Hematopoietic multipotent progenitor cell treated with erythropoietin and hydrocortisone succinate and interleukin-3 and kit ligand, for 8 days (in vitro differentiated cells): ENCODE measurements around the gene RAB11A.

Experiments
- DNase-seq: peaks from one replicate; pipeline ENCODE4 v3.0.0-alpha.2; 2015

The RAB11A gene

DNA sequence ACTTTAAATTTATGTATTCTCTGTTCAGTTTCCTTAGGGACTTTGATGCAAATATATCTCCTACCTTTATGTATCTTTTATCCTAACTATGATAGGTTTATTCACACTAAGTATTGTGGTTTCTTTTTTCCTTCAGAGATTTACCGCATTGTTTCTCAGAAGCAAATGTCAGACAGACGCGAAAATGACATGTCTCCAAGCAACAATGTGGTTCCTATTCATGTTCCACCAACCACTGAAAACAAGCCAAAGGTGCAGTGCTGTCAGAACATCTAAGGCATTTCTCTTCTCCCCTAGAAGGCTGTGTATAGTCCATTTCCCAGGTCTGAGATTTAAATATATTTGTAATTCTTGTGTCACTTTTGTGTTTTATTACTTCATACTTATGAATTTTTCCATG is 18.3 kb downstream of the RAB11A start:
- DNase-seq, result no peak

DNA sequence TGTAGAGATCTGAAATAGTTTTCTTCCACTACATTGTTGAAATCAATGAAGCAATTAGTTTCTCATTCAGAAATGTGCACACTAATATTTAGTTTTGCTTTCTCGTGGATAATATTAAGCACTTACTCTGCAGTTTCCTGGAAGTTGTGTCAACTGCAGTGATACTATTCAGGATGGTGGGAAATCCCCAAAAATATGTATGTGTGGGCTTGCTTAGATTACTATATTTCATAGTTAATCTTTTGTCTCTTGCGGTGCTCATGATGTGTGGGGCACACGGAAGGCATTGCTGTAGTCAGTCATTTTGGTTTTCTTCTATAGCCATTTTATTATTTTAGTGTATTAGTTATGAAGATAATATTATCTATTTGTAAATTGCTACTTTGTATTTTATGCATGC is 19.7 kb downstream of the RAB11A start:
- DNase-seq, result no peak

DNA sequence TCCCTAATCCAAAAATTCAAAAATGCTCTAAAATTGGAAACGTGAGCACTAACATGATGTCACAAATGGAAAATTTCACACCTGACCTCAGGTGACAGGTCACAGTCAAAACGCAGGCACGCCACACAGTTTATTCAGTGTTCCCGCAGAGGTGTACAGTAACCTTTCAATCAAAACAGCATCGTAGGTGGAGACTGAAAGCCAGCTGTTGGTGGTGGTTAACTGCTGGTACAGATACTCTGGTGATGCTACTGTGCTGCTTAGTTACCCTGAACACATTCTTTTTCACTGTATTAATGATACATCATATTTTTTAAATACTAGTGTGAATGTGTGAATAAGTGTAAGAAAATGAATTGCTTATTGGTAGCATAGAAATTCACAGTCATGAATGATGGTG is 23.8 kb downstream of the RAB11A start:
- DNase-seq, result no peak

DNA sequence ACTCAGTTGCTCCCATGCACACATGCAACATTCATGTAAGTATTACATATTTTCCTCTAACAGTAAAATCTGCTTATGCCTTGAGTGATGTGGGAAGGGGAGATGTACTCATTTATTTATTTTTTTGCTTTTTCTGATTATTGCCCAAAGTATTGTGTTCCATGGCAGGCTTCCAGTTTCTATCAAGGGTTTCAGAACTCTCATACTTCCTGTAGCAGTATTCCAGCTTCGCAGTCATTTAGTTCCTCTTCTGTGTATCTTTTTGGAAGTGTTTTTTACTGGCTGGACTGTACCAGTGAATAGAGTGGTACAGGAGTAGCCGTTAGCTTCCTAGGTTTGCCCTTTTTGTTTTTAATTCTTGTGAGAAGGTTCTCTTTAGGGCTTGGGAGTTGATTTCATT is 26.9 kb downstream of the RAB11A start:
- DNase-seq, result no peak

DNA sequence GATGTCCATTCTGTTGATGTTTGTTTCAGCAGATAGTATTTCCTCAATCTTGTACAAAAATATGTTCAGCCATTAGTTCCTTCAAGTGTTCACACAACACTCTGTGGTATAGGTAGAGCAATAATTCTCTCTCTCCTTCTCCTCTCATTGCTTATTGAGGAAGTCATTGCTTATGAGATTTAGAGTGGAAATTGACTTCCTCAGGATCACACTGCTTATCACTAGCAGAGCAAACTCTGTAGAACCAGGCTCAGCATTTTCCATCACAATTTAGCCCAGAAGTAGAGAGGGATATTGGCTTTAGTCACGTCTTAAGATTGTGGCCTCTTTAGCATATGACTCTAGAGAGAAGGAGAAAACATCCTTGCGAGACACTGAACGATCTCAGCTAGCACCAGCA is 31.2 kb downstream of the RAB11A start:
- DNase-seq, result no peak

DNA sequence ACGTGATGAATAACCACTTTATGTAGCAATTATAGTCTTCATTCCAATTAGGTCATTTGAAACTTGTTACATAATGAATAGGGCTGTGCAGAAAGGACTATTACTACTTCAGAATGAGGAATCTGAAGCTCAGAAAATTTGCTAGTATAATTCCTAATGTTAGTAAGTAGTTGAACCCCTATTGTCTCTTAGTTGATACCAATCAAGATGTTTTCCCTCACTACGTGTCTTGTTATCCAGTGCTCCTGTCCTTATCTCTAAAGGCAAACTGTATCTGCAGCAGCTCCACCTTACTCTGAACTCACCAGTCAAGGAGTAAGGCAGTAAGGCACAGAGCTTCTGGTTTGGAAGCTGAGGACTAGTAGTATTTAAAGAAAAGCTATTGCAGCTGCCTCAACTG is 32.0 kb downstream of the RAB11A start:
- peak; percentile 9 for DNase-seq

DNA sequence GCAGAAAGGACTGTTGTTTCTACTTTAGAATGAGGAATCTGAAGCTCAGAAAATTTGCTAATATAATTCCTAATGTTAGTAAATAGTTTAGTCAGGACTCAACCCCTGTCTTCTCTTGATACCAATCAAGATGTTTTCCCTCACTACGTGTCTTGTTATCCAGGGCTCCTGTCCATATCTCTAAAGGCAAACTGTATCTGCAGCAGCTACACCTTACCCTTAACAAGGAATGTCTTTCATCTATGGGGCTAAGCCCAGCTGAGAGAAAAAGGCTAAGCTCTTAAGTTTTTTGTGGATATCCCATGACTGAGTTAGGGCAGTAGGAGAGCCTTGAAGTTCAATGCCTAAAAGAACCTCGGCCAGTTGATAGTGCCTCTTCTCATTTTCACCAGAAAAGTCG is 32.5 kb downstream of the RAB11A start:
- DNase-seq, result no peak

DNA sequence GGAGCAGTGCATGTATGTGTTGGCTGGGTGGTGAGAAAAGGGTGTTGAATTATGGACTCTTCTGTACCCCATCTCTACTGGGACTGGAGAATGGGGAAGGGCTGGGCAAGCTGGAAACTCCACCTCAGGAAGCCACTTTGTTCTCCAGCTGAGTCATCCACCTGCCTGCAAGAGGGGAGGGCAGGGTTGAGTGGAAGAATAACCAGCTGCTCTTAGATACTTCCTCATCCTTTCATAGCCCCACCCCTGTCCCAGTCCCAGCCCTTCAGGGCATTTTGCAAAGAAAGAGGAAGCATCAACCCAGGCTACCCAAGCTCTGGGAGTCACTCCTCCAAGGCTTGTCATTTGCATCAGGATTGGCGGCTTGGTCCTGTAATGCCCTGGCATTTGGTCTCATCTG is 33.1 kb downstream of the RAB11A start:
- DNase-seq, result peak; percentile 56

DNA sequence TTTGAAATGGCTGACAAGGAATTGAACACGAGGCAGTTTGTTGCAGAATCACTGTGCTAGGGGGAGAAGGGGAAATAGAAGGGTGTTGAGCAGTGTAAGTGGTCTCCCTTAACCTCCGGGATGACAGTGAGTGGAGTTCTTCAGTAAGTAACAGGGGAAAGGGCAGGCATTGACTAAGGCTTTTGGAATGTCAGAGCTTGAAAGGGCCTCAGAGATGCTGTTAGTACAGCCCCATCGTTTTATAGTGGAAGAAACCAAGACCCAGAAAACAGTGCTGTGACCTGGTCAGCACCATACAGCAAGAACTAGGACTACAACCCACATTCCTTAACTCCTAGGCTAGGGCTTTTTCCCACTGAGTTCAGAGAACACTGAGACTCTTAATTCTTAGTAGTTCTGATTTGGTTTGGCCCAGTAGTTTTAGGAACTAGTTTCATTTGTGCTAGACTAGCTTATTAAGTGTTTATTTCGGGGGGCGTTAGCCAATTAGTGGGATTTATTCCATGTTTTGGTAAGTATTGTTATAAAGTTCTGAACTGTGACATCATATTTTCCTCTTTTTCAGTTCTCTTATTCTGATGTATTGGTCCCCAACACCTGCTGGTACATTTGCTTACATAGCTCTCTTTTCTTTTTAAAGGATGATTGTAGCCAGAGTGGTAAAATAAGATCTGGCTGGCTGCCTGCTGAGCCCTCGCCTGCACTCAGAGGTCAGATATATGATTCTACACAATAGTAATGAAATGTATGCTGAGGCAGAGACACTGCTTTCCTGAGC is 34.2 kb downstream of the RAB11A start:
- no peak for DNase-seq

DNA sequence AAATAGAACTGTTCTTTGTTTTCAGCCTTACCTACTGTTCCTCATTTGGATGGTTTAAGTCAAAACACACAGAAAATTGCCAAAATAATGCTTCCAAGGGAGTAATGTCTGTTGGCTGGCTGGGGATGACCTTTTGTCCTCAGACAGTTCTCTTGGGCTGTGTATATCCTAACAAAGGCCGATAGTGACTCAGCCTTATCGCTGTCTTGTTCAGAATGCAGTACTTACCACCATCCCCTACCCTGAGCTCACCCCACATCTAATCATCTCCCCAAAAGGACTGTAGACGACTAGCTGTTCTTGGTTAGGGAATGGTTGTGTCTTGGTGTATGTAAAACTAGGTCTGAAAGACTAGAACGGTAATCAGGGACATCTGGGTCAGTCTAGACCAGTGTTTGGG is 35.0 kb downstream of the RAB11A start:
- no peak for DNase-seq

DNA sequence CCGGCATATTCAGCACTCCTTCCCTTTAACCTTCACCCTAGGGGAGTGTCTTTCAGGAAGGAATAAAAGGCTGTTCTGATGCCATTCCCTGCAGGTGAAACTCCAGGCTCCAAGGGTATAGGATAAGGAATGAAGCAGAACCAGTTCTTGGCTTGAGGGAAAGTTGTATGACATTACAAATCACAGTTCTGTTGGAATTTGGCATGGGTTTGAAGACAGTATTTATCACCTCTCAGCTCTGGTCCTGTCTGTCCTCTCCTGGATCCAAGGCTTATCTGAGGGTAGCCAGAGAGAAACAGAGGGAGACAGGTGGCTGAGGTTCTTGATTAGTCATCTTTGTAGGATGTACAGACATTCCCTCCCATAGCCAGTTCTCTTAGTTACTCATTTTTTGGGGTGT is 37.1 kb downstream of the RAB11A start:
- no peak for DNase-seq

DNA sequence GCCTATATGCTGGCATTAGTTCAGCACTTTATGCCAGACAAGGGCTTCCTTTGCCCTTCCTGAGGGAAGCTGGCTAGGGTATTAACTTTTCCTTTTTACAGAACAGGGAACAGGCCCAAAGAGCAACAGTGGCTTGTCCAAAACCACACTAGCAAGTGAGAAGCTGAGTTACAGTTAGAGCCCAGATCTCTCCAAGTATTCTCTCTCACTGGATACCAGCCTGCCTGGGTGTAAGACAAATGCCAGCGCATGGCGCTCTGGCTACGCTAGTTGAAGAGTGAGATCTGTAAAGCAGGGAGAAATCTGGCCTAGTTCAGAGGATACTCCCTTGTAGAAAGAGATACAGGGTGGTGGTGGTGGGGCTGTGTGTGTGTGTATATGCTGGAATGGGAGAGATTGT is 38.4 kb downstream of the RAB11A start:
- no peak for DNase-seq

DNA sequence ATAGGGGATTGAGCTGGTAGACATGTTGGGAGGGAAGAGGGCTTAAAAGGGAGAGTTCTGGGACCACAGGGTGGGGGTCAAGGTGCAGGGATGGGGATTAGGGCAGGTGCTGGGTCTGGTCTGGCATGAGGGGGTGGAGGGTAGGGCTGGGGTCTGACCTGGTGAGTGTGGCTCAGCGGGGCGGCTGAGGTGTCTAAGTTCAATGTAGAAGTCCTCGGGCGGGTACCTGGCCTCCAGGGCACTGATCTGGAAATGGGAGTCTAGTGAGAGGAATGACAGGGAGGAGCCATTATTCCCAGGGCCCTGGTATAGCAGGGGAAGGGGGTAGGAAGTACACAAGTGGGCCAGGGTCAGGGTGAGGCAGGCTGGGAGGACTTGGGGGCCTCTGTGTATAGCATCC is 39.6 kb downstream of the RAB11A start:
- DNase-seq, result no peak

DNA sequence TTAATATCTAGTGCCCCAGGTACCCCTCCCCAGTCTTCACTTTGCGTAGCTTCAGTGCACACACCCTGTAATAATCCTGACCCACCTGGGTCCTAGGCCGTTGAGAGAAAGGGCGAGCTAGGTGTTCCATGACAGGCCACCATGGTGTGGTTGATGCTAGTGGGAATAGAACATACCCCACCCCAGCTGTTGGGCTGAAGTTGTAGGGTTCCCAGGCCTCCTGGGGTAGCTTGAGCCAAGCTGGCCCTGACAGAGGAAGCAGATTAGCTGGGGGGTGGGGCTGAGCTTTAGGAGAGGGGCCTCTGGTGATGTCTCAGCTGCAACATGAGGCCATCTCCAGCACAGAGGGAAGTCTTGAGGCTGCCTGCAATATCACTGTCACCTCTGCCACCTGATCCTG is 40.5 kb downstream of the RAB11A start:
- DNase-seq, result no peak

DNA sequence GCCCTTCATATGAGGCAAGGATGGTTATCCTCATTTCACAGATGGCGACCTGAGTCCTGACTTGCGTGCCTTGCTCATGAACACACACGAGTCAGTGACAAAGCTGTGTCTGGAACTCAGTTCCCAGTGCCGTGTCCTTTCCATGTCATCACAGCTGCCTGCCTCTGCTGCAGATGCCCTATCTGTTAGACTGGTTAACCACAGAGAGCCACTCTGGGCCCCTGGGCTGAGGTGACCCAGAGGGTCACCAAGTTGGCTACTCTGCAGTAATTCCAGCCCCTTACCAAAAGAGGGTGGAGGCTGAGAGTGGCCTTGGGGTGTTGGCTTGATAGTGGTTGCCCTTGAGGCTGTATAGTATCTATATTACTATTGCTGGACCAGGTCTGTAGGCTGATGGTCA is 41.0 kb downstream of the RAB11A start:
- DNase-seq, result no peak

DNA sequence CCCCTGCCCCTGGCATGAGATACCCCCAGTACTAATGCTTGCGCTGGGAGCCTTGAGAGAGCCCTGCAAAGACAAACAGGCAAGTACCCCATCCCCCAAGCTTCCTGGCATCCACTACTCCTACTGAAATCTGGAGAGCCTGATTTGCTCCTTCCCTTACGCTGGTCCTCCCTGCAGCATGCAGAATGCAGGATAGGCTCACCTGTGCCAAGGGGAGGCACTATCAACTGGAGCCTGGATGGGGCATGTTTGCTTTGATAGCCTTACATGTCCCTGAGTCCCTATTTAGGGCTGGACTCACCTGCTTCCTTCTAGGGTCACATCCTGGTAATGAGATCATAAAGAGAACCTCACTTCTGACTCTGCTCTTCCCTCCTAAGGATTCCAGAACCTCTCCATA is 42.9 kb downstream of the RAB11A start:
- no peak for DNase-seq

DNA sequence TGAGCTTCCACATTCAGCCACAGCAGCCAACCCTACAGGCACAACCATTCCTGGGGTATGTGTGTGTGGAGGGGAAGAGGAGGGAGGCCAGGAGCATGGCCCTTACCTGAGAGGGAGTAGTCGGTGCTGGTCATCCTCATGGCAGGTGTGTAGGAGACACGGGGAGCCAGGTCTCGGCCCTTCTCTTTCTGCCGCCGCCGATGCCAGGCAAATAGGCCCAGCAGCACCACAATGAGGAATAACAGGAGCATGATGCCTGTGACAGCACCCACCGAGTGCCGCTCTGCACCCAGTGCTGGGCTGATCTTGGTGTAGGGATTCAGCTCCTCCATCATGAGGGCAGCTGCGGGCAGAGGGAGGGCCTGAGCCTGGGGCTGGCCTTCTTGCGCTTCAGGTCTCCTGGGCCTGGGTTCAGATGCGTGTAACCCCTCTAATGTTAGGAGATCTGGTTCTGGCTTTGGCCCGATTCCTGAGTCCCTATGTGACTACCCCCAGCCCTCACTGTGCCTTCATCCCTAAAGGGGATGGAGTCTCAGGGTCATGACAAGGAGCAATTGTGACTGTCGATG is 44.4 kb downstream of the RAB11A start:
- no peak for DNase-seq

DNA sequence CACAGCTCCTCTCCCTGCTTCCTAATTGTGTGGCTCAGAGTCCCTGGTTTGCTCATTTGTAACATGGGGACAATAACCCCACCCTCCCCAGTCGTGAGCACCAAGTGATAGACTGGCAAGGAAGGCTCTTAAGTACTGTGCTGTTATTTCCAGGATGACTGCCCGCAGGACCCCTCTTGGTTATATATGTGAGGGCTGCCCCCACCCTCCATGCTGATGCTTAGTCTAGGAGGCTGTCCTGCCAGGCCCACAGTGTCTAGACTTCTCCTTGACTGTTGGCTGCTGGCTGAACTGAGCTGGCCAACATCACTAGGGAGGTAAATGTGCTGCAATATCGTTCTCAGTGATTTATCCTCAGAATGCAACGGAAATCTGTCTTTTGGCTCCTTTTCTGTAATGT is 45.1 kb downstream of the RAB11A start:
- no peak for DNase-seq

DNA sequence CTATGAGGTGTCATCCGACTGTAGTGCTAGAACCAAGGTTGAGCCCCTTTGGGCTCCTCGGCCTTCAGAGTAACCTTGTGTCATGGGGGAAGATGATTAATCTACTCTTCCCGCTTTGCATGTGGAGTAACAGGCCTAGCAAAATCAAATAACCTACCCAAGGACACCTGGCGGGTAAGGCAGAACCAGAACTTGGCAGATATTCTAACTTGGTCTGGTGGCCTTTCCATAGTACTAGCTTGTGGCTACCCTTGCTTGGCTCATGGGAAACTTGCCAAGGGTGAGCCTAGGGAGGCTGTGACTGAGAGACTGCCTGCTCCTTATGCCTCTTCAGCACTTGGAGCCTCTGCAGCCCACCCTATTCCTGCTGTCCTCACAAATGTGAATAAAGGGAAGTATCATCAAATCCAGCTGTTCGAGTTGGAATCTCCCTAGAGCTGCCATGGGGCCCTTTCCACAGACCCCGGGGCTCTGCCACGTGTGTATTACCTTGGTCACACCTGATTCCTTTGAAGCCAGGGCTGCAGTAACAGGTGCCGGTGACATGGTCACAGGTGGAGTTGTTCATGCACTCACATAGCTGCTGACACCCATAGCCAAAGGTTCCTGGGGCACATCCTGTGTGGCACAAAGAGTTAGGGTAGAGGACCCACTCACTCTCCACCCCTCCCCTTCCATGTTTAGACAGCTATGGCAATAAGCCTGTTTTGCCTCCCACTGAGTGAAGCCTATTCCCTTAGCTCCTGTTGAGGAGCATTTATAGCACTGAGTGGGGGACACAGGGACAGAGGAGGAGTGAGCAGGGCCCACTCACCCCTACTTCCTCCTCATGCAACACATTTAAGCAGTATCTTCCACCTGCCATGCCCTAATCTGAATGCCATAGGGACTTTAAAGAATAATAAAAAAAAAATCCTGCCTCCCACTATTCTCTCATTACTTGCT is 46.0 kb downstream of the RAB11A start:
- no peak for DNase-seq

DNA sequence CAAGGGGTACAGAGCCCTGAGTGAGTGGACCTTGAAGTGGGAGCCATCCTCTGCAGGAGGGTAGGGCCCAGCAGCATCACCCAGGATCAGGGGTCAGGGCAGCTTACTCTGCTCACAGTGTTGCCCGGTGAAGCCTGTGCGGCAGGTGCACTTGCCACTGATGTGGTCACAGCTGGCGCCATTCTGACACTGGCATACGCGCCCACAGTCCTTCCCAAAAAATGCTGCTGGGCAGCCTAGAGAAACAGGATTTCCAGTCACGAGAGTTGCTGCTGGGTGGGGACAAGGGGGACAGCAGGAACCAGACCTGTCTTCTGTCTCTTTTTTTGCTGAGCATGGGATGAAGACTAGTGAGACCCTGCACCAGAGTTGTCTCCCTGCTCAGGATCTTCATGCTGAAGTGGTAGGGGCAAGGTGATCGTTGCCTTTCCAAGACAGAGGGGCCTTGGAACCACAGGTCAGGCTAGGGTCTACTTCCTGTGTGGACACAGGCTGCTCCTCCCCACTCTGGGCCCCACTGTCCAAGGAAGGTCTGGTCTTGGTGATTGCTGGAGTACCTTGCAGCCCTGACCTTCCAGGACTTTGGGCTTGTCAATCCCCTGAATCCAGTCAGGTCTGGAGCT is 46.9 kb downstream of the RAB11A start:
- DNase-seq, result no peak

DNA sequence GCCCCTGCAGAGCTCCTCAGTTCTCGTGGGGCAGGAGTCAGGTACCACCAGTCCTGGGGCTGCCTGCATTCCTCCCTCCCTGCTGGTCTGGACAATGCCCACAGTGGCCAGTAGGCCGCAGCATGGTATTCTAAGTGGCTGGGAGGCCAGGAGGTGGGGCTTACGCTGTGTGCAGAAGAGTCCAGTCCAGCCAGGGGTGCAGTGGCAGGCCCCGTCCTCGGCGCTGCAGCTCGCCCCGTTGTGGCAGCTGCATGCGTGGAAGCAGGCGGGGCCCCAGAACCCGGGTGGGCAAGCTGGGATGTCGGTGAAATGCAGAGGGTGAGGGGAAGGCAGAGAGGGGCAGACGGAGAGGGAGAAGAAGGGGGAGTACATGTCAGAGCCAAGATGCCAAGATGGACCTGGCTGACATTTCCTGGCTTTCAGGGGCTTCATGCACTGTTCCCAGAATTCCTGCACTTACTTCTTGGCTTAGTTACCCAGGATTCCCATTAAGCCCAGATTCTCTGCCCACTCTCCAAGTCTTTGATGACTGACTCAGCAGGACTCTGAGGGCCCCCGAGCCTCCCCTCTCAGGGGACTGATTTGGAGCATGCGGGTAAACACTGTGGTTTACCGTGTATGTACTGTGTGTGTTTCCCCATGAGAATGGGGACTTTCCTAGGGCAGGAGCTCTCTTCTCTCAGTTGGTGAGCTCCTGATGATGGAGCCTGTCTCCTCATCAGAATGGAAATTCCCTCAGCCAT is 47.5 kb downstream of the RAB11A start:
- peak; percentile 20 for DNase-seq

DNA sequence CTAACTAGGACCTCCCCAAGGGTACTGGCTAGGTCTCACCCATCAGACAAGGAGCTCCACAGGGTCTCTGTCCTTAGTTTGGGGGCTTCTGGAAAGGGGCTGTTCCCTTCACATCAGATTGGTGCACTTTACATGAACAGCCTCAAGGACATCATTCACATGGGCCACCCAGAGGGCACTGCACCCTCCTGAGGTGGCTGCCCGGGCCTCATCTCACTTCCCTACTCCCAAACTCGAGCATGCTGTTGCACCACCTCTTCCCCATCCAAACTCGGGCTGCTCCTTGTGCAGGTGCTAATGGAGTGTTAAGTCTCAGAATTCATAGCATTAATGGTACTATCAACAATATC is 48.1 kb downstream of the RAB11A start:
- no peak for DNase-seq

DNA sequence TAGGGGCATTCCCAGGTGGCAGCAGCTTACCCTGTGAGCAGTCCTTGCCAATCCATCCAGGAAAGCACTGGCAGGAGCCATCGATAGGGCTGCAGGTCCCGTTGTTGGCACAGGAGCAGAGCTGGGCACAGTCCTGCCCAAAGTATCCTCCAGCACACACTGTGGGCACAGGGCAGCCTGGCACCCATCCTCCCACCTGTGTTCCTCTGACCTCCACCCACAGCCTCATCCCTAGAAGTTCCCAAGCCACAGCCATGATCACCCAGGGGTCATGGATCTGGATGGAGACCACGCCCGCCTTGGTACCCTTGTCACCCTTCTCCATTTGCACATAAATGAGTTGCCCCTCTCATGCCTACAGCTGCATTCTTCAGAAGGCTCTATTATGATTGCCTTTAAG is 48.6 kb downstream of the RAB11A start:
- no peak for DNase-seq
